ENCODE results near the gene SIGLEC9. TPM values are rescaled to one million over a fixed set of nuclear protein-coding genes. Genes with fewer than 3 reads are reported as not detected.

SIGLEC9 gene
- total and polyA plus RNA-seq, 2 of the 8 experiments (the other 6 are each of a cell fraction or from before 2014, with no cell fraction given) = not detected

GRCh38 chr19:51161867-51162496 is 37.3 kb downstream of the SIGLEC9 start:
- Histone ChIP-seq H3K27ac (ENCODE audit: low read depth, low read length) (no peak overlapping the region), H2BK20ac (ENCODE audit: low read length) (no peak overlapping the region), H3K9me3 (ENCODE audit: insufficient read depth in 2 of 2, low read depth in 1 of 2, low read length in 1 of 2) (no peaks in the 10 kb centered on the region), H3K56ac (replicated peaks; ENCODE audit: insufficient read length, low read depth, low read length) (no peak overlapping the region), H3K27me3 (replicated peaks in 1 of 4; ENCODE audit: control insufficient read depth in 3 of 4, extremely low read depth in 1 of 4, insufficient read depth in 3 of 4, low read length in 3 of 4) (peaks cover 0 to 3% (median under 1%) of the 10 kb centered on the region in 4 experiments; a peak in 1 of 7 replicates), H4K8ac (ENCODE audit: extremely low read depth, insufficient read depth, low read length) (no peak overlapping the region), H4K5ac (ENCODE audit: insufficient read length, low read depth, low read length) (no peak overlapping the region), H2BK5ac (ENCODE audit: low read depth, low read length) (no peak overlapping the region), H2BK15ac (ENCODE audit: low read length) (no peak overlapping the region), H3K4ac (replicated peaks; ENCODE audit: insufficient read length, low read depth, low read length) (no peak overlapping the region), H3K9ac (replicated peaks in 1 of 4; ENCODE audit: extremely low read depth in 1 of 4, low read depth in 3 of 4, low read length in 3 of 4) (no peak overlapping the region), H4K20me1 (replicated peaks in 1 of 2; ENCODE audit: control insufficient read depth in 1 of 2, insufficient read depth in 2 of 2, low read length in 2 of 2) (no peaks in the 10 kb centered on the region), H2AK5ac (ENCODE audit: low read depth, low read length) (no peak overlapping the region), H3K18ac (ENCODE audit: extremely low read depth, low read length) (no peak overlapping the region), H3K4me3 (ENCODE audit: extremely low read depth in 1 of 4, insufficient read depth in 2 of 4, low read depth in 3 of 4, low read length in 4 of 4) (no peak overlapping the region), H2AFZ (ENCODE audit: low read length) (no peak overlapping the region), H2BK12ac (ENCODE audit: low read depth, low read length) (no peak overlapping the region), H3K79me2 (ENCODE audit: control insufficient read depth in 1 of 2, insufficient read depth in 2 of 2, low read length in 2 of 2) (no peaks in the 10 kb centered on the region), H4K91ac (replicated peaks; ENCODE audit: insufficient read length, low read length) (no peak overlapping the region), H3K23me2 (ENCODE audit: low read depth, low read length) (no peaks in the 10 kb centered on the region), H3K4me1 (replicated peaks in 1 of 4; ENCODE audit: control insufficient read depth in 3 of 4, insufficient read depth in 4 of 4, low read length in 3 of 4) (no peaks in the 10 kb centered on the region), H2BK120ac (replicated peaks; ENCODE audit: low read depth, low read length) (no peak overlapping the region), H3K4me2 (ENCODE audit: insufficient read depth in 1 of 2, low read depth in 2 of 2, low read length in 2 of 2) (no peak overlapping the region), H3K14ac (ENCODE audit: insufficient read length) (no peak overlapping the region), H3K79me1 (ENCODE audit: low read depth, low read length) (no peaks in the 10 kb centered on the region), H3K36me3 (ENCODE audit: control insufficient read depth in 2 of 4, insufficient read depth in 4 of 4, low read length in 3 of 4) (no peaks in the 10 kb centered on the region), H3K23ac (ENCODE audit: insufficient read length) (no peak overlapping the region)
- FAIRE-seq = no peak
- no peak for DNase-seq (ENCODE audit: low read depth in 1 of 2, low spot score in 2 of 2)
- CTCF ChIA-PET (ENCODE audit: partially characterized antibody) = interaction anchor here (1.1 to 3.5 kb wide), 2 partner anchors 95 to 97 kb away, joined by 5 to 13 read pairs; no protein-coding TSS in a partner anchor
- POLR2A ChIA-PET (ENCODE audit: partially characterized antibody) = interaction anchor here (0.6 to 1.0 kb wide), 2 partner anchors 164 to 499 kb away, joined by 3 read pairs; no protein-coding TSS in a partner anchor
- 94% methylated on average over 4 of the region's 4 CpGs; no CpG with 5 or more reads in 1 of the 2 experiments for WGBS, 2 experiments (ENCODE audit: extremely low coverage in 1 of 2, insufficient coverage in 1 of 2, insufficient read length in 1 of 2, insufficient replicate concordance in 2 of 2, low coverage in 1 of 2, low lambda C conversion rate in 2 of 2, missing lambda C conversion rate in 1 of 2)
- TF ChIP-seq SRF (IDR thresholded peaks at IDR 0.05; ENCODE audit: low read depth, low read length) = no peak
- no peak for TF ChIP-seq HDAC2 (IDR thresholded peaks at IDR 0.05; ENCODE audit: borderline replicate concordance in 1 of 2, low read depth in 2 of 2, low read length in 2 of 2)
- TF ChIP-seq TCF12 (IDR thresholded peaks at IDR 0.05; ENCODE audit: low read depth, low read length) = no peak
- TF ChIP-seq POU5F1 (IDR thresholded peaks at IDR 0.05; ENCODE audit: low read depth, low read length) = no peak
- TF ChIP-seq ZNF274 (IDR thresholded peaks at IDR 0.05; ENCODE audit: borderline replicate concordance, extremely low read depth, low read length) = no peak
- no peak for TF ChIP-seq KDM1A (IDR thresholded peaks at IDR 0.05; ENCODE audit: borderline replicate concordance, low read length)
- no peak for TF ChIP-seq TAF1 (IDR thresholded peaks at IDR 0.05; ENCODE audit: low read depth, low read length)
- no peak for TF ChIP-seq EZH2 (IDR thresholded peaks at IDR 0.05; ENCODE audit: low read depth, low read length, severe bottlenecking)
- TF ChIP-seq POLR2A (IDR thresholded peaks at IDR 0.05; ENCODE audit: control extremely low read depth in 1 of 2, low read depth in 2 of 2, low read length in 2 of 2) = no peak
- TF ChIP-seq GTF2F1 (IDR thresholded peaks at IDR 0.05; ENCODE audit: borderline replicate concordance, low read depth, low read length) = no peak
- no peak for TF ChIP-seq CEBPB (IDR thresholded peaks at IDR 0.05; ENCODE audit: low read depth, low read length)
- no peak for TF ChIP-seq RNF2 (IDR thresholded peaks at IDR 0.05; ENCODE audit: borderline replicate concordance, low read depth, low read length, missing control alignments, poor library complexity, severe bottlenecking)
- no peak for TF ChIP-seq EP300 (IDR thresholded peaks at IDR 0.05; ENCODE audit: borderline replicate concordance in 1 of 2, low read depth in 2 of 2, low read length in 2 of 2)

All from H1 (cell line).